GM12892 (cell line): ENCODE data around the gene CRACR2A.

Source experiments
- DNase-seq: peaks from one replicate; pipeline ENCODE4 v3.0.0; 2011; ENCODE audit not compliant: insufficient read length
- FAIRE-seq: peaks from 2 replicates; lab custom pipeline; 2011; peaks lifted over from hg19 to GRCh38; lab: Jason Lieb, UNC
- POLR2A ChIP-seq: IDR thresholded peaks from 2 replicates; pipeline ENCODE4 v1.6.1; 2011; ENCODE audit warnings: low read depth, low read length, control low read depth
- POLR2AphosphoS5 ChIP-seq: IDR thresholded peaks from 2 replicates; pipeline ENCODE4 v1.6.1; 2011; ENCODE audit warnings: low read depth, low read length, control low read depth
- TAF1 ChIP-seq: IDR thresholded peaks from 2 replicates; pipeline ENCODE4 v1.6.1; 2011; ENCODE audit warnings: low read depth, mild to moderate bottlenecking, control low read depth, low read length, borderline replicate concordance

The CRACR2A gene

GRCh38 chr12:3613641-3614395, 139.1 kb downstream of the CRACR2A start:
- no peak for DNase-seq
- no peak for FAIRE-seq
- TF ChIP-seq POLR2A (no peak), TAF1 (no peak), POLR2AphosphoS5 (no peak)

DNA sequence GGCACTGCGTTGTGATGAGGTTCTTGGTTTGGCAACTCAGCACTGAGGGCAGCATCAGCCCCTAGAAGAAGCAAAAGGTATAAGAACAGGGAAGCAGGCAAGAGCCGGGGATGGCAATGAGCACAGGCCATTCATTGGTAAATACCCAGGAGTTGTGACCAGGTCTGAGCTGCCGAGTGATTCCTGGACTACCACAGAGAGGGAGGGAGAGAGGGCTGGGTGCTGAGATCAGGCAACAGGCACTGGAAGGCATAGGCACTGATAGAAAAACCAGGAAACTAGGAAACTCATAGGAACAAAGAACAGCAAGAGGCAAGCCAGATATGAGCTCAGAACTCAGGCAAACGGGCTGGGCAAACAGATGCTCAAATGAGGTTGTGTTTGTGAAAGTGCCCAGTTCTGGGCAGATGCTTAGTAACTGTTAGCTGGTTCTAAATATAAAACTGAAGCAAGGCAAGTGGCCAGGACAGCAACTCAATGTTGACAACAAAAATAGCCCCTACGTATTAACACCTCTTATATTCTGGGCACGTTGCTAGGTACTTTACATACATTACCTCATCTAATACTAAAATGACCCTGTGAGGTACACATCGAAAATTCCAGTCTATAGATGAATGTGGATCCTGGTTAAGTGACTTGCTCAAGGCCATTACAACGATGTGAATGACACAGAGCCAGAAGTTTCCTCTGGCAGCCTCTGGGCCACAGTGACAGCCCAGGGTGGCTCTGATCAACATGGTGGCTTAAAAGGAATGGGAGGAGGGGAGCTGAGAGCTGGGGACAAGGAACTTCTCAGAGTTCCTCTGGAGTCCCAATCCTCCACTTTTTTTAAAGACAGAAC, 140.8 kb downstream of the CRACR2A start:
- TF ChIP-seq TAF1 (no peak), POLR2AphosphoS5 (no peak), POLR2A (no peak)
- DNase-seq, result no peak
- FAIRE-seq, result no peak

- TF ChIP-seq POLR2A (no peak), POLR2AphosphoS5 (no peak), TAF1 (no peak)
- no peak for DNase-seq
- FAIRE-seq, result no peak
Measured at GRCh38 chr12:3607821-3608220, 145.1 kb downstream of the CRACR2A start.

DNA sequence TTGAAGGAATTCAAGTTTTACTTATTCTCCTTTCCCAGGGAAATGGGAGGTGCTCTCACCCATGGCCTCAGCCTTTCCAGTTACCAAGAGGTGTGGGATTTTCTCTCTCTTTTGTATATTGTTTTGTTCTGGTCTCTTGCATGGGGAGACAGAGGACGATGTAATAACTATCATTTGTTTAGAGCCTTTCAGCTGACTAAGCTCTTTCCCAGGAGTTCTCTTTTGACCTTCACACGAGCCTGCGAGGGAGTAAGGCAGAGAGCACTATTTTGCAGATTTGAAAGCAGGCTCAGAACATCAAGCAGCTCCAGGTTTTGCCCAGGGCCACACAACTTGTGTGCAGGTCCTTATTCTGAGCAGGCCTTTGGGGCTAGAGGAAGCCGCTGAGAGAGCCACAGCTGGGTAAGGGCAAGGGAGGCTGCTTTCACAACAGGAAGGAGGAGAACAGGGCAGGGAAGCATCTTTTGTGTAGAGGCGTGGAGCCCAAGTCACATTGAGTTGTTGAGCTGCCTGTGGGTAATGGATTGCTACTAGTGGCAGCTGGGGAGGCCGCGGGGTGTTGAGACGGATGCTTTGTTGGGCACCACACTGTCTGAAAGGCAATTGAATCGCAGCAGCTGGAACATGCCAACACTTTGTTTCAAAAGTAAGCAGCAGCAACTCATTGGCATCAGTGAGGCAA, 145.7 kb downstream of the CRACR2A start:
- DNase-seq (no peak), FAIRE-seq (no peak)
- TF ChIP-seq POLR2A, result no peak
- TF ChIP-seq POLR2AphosphoS5, result no peak
- no peak for TF ChIP-seq TAF1

DNA sequence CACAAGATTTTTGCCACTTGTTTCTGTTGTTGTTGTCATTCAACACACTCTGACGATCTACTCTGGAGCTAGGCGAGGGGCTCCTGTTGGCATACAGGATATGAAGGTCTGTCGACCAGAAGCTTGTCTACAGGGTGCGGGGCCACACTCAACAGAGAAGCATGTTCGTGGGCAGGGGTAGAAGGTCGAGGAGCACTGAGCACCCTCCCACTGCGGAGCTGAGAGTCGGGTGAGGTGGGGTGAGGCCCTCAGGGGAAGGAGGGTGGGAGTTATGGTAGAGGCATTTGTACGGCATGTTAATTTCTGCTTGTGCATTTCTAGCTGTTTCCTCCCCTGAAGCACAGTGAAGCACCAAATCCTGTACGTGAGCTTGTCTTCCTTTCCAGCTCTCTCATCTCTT, 146.8 kb downstream of the CRACR2A start:
- no peak for FAIRE-seq
- no peak for DNase-seq
- no peak for TF ChIP-seq POLR2AphosphoS5
- TF ChIP-seq TAF1, result no peak
- TF ChIP-seq POLR2A, result no peak

GRCh38 chr12:3605692-3606091, 147.2 kb downstream of the CRACR2A start:
- no peak for TF ChIP-seq POLR2AphosphoS5
- TF ChIP-seq POLR2A, result no peak
- no peak for TF ChIP-seq TAF1
- FAIRE-seq (no peak), DNase-seq (no peak)

- TF ChIP-seq POLR2A (no peak), TAF1 (no peak), POLR2AphosphoS5 (no peak)
- no peak for DNase-seq
- no peak for FAIRE-seq
Measured at GRCh38 chr12:3604748-3605586, 147.9 kb downstream of the CRACR2A start.

DNA sequence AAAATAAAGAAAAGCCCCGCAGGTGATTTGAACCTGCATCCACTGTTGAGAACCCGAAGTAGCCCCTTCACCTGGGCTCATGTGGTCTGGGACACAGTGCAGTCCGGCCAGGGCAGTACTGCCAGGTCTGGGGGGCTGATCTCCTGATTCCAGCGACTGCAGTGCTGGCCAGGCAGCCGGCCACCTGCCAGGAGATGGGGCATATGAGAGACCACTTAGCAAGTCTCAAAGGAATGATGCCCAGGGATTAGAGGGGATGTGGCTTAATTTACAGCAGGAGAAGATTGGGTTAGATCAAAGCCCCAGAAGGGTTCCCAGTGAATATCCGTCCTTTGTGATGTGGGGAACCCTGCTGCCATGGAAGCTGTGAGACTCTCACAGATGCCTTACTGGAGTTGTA, 148.6 kb downstream of the CRACR2A start:
- DNase-seq (no peak), FAIRE-seq (no peak)
- TF ChIP-seq TAF1 (no peak), POLR2AphosphoS5 (no peak), POLR2A (no peak)

DNA sequence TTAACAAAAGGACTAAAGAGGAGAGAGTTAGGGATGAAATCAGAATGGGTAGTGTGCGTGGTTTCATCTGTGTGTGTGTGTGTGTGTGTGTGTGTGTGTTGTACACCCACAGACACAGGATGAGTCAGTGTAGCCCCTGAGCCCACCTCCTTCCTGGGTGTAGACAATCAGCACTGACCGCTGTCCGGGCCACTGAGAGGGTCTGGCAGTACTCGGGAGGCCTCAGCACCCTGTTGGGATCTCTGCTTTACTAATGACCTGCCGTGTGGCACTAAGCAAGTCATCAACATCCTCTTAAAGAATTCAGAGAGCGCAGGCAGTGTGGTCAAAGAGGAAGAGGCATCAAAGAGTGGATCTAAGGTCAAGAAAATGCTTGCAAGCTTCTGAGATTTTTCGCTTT, 149.3 kb downstream of the CRACR2A start:
- no peak for FAIRE-seq
- no peak for TF ChIP-seq TAF1
- TF ChIP-seq POLR2A, result no peak
- no peak for TF ChIP-seq POLR2AphosphoS5

DNA sequence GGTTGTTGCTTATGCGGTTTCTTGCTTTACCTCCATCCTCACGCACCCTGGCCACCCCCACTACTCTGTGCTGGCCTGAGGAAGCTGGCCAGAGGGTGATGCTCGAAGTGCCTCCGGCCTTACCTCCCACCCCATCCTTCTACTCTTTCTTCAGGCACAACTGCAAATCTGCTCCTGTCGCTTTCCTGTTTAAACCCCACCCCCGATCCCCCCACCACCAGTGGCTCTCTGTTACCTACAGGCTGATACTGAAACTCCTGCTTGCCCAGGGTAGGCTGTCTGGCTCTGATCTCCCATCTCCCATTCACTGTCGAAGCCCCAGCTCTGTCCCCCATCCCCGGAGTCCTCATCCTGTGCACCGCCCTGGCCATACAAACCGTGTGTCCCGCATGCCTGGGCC, 150.4 kb downstream of the CRACR2A start:
- TF ChIP-seq POLR2A (no peak), TAF1 (no peak), POLR2AphosphoS5 (no peak)
- DNase-seq (no peak), FAIRE-seq (no peak)

More for the DNA sequence above, 149.3 kb downstream of the CRACR2A start:
- DNase-seq, result no peak
